Loucy (cell line): ENCODE data around the gene CDK2.

Source experiments
- H2AFZ ChIP-seq: fragments of 200-600 bp; sonication (generic); 2 replicates; pipeline ENCODE4 v1.6.0; 2016; ENCODE audit warnings: antibody characterized with exemption, mild to moderate bottlenecking, low read length, moderate library complexity
- H3F3A ChIP-seq: fragments of 200-600 bp; 2 replicates; pipeline ENCODE4 v1.6.0; 2016; ENCODE audit warnings: antibody characterized with exemption, low read depth, mild to moderate bottlenecking
- H3K27me3 ChIP-seq: fragments of 200-600 bp; sonication (generic); 2 replicates; pipeline ENCODE4 v1.6.1; 2014; ENCODE audit warnings: low read length, mild to moderate bottlenecking; ENCODE audit not compliant: insufficient read depth, poor library complexity, severe bottlenecking
- H3K36me3 ChIP-seq: fragments of 200-600 bp; sonication (generic); 2 replicates; pipeline ENCODE4 v1.6.1; 2016; ENCODE audit warnings: low read length; ENCODE audit not compliant: insufficient read depth
- H3K4me1 ChIP-seq: fragments of 200-600 bp; sonication (generic); 2 replicates; pipeline ENCODE4 v1.5.1; 2014; ENCODE audit warnings: low read length, mild to moderate bottlenecking; ENCODE audit not compliant: insufficient read depth, poor library complexity, severe bottlenecking
- H3K4me2 ChIP-seq: fragments of 200-600 bp; sonication (generic); 2 replicates; pipeline ENCODE4 v1.6.0; 2014; ENCODE audit warnings: antibody characterized with exemption, low read length, low read depth, mild to moderate bottlenecking; ENCODE audit not compliant: poor library complexity, severe bottlenecking
- H3K4me3 ChIP-seq: fragments of 200-600 bp; sonication (generic); 2 replicates; pipeline ENCODE4 v1.5.1; 2014; ENCODE audit warnings: low read length, mild to moderate bottlenecking, mixed read lengths; ENCODE audit not compliant: poor library complexity, severe bottlenecking
- H3K79me2 ChIP-seq: fragments of 200-600 bp; sonication (generic); 2 replicates; pipeline ENCODE4 v1.6.1; 2014; ENCODE audit warnings: low read length; ENCODE audit not compliant: insufficient read depth
- H3K9ac ChIP-seq: fragments of 200-600 bp; sonication (generic); 2 replicates; pipeline ENCODE4 v1.6.0; 2014; ENCODE audit warnings: mild to moderate bottlenecking, low read depth, low read length, moderate library complexity; ENCODE audit not compliant: poor library complexity, severe bottlenecking
- H3K9me2 ChIP-seq: fragments of 200-600 bp; sonication (generic); replicated peaks from 2 replicates; pipeline ENCODE4 v1.6.1; 2016; ENCODE audit warnings: low read depth, low read length, mixed read lengths
- H3K9me3 ChIP-seq: fragments of 200-600 bp; sonication (generic); 2 replicates; pipeline ENCODE4 v1.6.1; 2014; ENCODE audit warnings: mild to moderate bottlenecking, antibody characterized with exemption, low read length, low read depth; ENCODE audit not compliant: insufficient read depth
- H4K20me1 ChIP-seq: fragments of 200-600 bp; sonication (generic); 2 replicates; pipeline ENCODE4 v1.6.0; 2014; ENCODE audit warnings: antibody characterized with exemption, low read length, mild to moderate bottlenecking; ENCODE audit not compliant: insufficient read depth, poor library complexity, severe bottlenecking
- CTCF ChIP-seq: fragments of 200-600 bp; sonication (generic); conservative IDR thresholded peaks from 2 replicates; pipeline ENCODE4 v1.5.1; 2014; ENCODE audit warnings: mild to moderate bottlenecking, antibody characterized with exemption, low read length
- EZH2phosphoT487 ChIP-seq: fragments of 200-600 bp; IDR thresholded peaks from 2 replicates; pipeline ENCODE4 v1.6.1; 2018; ENCODE audit warnings: antibody characterized with exemption, mild to moderate bottlenecking, moderate library complexity, borderline replicate concordance

The CDK2 gene

GRCh38 chr12:56007564-56008559 is 41.2 kb downstream of the CDK2 start:
- Histone ChIP-seq H2AFZ (peak overlapping the region; percentile 87), H4K20me1 (no peaks in the 10 kb centered on the region), H3K79me2 (no peaks in the 10 kb centered on the region), H3K4me3 (peak overlapping the region; percentile 71), H3F3A (no peaks in the 10 kb centered on the region), H3K27me3 (no peaks in the 10 kb centered on the region), H3K4me1 (peaks cover 9% of the 10 kb centered on the region), H3K9me3 (no peaks in the 10 kb centered on the region), H3K36me3 (no peaks in the 10 kb centered on the region), H3K9me2 (no peaks in the 10 kb centered on the region), H3K4me2 (peak overlapping the region; percentile 68), H3K9ac (peak overlapping the region; percentile 76)
- TF ChIP-seq EZH2phosphoT487 (no peak), CTCF (no peak)

GRCh38 chr12:56010111-56010570 is 43.5 kb downstream of the CDK2 start:
- no peak overlapping the region for H2AFZ ChIP-seq
- no peaks in the 10 kb centered on the region for H3F3A ChIP-seq
- H3K36me3 ChIP-seq, result no peaks in the 10 kb centered on the region
- no peak overlapping the region for H3K9ac ChIP-seq
- TF ChIP-seq CTCF (no peak), EZH2phosphoT487 (no peak)
- no peaks in the 10 kb centered on the region for H4K20me1 ChIP-seq
- H3K9me2 ChIP-seq, result no peaks in the 10 kb centered on the region
- peaks cover 9% of the 10 kb centered on the region for H3K4me1 ChIP-seq
- no peaks in the 10 kb centered on the region for H3K79me2 ChIP-seq
- no peaks in the 10 kb centered on the region for H3K9me3 ChIP-seq
- H3K4me3 ChIP-seq, result no peak overlapping the region
- H3K4me2 ChIP-seq, result no peak overlapping the region
- H3K27me3 ChIP-seq, result no peaks in the 10 kb centered on the region

DNA sequence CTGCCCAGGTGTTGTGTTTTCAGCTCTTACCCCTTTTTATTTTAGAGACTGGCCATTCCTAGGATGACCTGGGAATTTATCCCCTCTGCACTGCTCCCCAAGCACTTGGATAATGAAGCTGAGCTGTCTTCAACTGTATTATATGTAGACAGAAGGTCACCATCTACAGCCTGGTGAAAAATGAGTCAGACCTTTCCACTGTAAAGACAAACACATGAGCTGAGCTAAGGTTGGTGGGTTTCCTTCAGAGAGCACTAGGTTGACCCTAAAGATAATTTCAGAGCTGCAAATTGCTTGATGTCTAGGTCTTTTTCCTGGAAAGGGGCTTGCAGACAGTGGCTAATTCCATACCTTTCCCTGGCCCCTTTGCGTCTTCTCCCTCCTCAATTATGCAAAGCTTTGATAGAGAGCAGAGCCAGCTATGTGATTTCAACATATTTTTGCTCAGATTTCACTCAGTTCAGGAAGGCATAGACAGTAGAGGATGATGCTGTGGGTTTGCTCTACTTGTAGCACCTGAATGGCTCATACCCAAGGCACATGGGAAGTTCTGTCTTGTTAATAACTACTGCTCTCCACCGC is 45.0 kb downstream of the CDK2 start:
- no peaks in the 10 kb centered on the region for H3K27me3 ChIP-seq
- no peak overlapping the region for H2AFZ ChIP-seq
- H3K4me1 ChIP-seq, result peaks cover 15% of the 10 kb centered on the region
- H3K9ac ChIP-seq, result no peak overlapping the region
- no peaks in the 10 kb centered on the region for H3F3A ChIP-seq
- H4K20me1 ChIP-seq, result no peaks in the 10 kb centered on the region
- H3K4me3 ChIP-seq, result no peak overlapping the region
- TF ChIP-seq EZH2phosphoT487 (no peak), CTCF (no peak)
- no peaks in the 10 kb centered on the region for H3K36me3 ChIP-seq
- no peaks in the 10 kb centered on the region for H3K9me2 ChIP-seq
- H3K79me2 ChIP-seq, result no peaks in the 10 kb centered on the region
- H3K9me3 ChIP-seq, result no peaks in the 10 kb centered on the region
- H3K4me2 ChIP-seq, result no peak overlapping the region
